Choroid plexus epithelial cell (primary cell): ENCODE data around the gene TIMP4.
A peak's percentile ranks its signal among the peaks of the same experiment; 100 is the strongest.

ENCODE experiments used
- DNase-seq: peaks from one replicate; pipeline ENCODE4 v3.0.0-alpha.2; 2010; ENCODE audit warnings: low read depth
- H3K4me3 ChIP-seq: 2 replicates; pipeline ENCODE4 v1.5.1; 2011; ENCODE audit warnings: low read depth, mild to moderate bottlenecking, control low read depth, low read length, moderate library complexity
- CTCF ChIP-seq: conservative IDR thresholded peaks from 2 replicates; pipeline ENCODE4 v1.5.1; 2011; ENCODE audit warnings: low read depth, mild to moderate bottlenecking, control low read depth, inconsistent platforms, low read length, moderate library complexity

Gene TIMP4

GRCh38 chr3:12158387-12159226 is at the start of gene TIMP4:
Gene TIMP4, minus strand, starts transcription at chr3:12158912. Its CDS starts 72 bp downstream, at chr3:12158840.
- peak within 1 kb of the TSS; percentile 55 for H3K4me3 ChIP-seq
- DNase-seq, result peak; percentile 94
- no peak for TF ChIP-seq CTCF

DNA sequence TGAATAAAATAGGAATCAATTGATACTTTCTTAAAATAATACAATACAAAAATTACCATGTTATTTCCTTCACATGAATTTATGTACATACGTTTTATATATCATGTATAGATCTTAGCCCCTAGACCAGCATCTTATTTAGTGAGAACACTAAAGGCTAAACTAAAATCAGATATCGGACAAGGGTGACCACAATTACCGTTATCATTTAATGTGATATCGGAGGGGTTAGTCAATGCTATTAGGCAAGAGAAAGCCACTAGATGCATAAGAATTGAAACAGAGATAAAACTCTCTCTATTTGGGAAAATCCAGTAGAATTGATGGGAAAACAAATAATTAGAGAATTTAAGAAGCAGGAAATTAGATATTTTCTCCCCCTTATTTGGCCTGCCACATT is 46.5 kb upstream of the TIMP4 start:
- DNase-seq, result no peak
- no peak for TF ChIP-seq CTCF
- H3K4me3 ChIP-seq, result no peak overlapping the region

GRCh38 chr3:12201813-12202212 is 43.1 kb upstream of the TIMP4 start:
- no peak for TF ChIP-seq CTCF
- H3K4me3 ChIP-seq, result no peak overlapping the region
- no peak for DNase-seq

GRCh38 chr3:12198301-12198700 is 39.6 kb upstream of the TIMP4 start:
- H3K4me3 ChIP-seq, result no peak overlapping the region
- peak; percentile 76 for DNase-seq
- TF ChIP-seq CTCF, result no peak

DNA sequence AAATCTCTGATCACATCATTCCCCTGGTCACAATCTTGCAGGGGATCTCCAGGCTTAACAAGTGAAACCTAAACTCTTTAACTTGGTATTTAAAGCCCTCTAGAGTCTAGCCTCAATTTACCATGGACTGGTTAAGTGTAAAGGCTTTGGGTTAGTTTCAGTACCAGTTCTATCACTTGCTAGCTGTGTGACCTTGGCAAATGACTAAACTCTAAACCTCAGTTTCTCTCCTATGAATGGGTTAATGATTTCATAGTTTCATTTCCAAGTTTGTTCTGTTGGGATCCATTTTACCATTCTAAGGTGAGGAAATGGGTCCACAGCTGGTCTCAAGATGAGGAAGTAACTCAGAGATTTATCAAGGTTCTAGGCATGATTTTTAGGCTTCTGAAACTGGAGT is 38.8 kb upstream of the TIMP4 start:
- TF ChIP-seq CTCF, result no peak
- DNase-seq, result no peak
- no peak overlapping the region for H3K4me3 ChIP-seq

DNA sequence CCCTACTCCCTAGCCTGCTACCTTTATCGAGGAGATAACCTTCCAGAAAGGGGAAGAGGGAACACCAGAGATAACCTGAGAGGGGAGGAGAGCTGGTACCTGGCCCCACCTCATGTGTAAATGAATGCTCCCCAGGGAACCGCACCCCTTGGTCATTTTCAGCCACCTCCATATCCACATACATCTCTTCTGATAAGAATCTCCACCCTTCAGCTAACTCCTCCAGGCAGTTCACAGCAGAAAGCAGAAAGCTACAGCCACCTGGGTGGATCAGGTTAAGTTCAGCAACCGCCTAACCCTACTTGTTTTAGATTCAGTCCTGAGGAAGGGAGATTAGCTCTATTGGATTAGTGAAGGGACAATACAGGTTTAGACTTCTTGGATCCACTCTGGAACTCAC is 38.0 kb upstream of the TIMP4 start:
- no peak for TF ChIP-seq CTCF
- DNase-seq, result no peak

DNA sequence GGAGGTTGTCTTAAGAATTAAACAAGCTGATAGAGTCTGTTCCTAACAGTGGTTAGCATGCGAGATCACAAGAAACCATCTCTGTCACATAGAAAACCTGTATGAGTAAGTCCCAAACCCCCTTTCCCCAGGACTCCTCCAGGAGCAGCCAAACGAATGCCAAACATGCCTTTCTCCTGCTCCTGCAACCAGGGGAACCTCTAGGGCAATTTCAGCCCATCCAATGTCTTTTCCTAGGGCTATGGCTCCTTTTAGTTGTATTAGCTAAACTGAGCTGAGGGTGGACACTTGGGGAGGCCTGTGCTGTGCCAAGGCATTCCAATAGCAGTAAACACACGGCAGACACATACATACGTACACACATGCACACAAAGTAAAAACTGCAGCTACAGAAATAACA is 36.5 kb upstream of the TIMP4 start:
- H3K4me3 ChIP-seq, result no peak overlapping the region
- DNase-seq, result no peak
- no peak for TF ChIP-seq CTCF

More for the DNA sequence above, 38.0 kb upstream of the TIMP4 start:
- no peak overlapping the region for H3K4me3 ChIP-seq
